ENCODE measurements around the gene RPA1.

- TF ChIP-seq, protein P1, sequence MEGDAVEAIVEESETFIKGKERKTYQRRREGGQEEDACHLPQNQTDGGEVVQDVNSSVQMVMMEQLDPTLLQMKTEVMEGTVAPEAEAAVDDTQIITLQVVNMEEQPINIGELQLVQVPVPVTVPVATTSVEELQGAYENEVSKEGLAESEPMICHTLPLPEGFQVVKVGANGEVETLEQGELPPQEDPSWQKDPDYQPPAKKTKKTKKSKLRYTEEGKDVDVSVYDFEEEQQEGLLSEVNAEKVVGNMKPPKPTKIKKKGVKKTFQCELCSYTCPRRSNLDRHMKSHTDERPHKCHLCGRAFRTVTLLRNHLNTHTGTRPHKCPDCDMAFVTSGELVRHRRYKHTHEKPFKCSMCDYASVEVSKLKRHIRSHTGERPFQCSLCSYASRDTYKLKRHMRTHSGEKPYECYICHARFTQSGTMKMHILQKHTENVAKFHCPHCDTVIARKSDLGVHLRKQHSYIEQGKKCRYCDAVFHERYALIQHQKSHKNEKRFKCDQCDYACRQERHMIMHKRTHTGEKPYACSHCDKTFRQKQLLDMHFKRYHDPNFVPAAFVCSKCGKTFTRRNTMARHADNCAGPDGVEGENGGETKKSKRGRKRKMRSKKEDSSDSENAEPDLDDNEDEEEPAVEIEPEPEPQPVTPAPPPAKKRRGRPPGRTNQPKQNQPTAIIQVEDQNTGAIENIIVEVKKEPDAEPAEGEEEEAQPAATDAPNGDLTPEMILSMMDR (IDR thresholded peaks at IDR 0.05), result no peak
- TF ChIP-seq POLR2A (IDR thresholded peaks at IDR 0.05), result no peak
- no peak for TF ChIP-seq EP300 (IDR thresholded peaks at IDR 0.05)
Measured at GRCh38 chr17:1883536-1883935, 53.7 kb downstream of the RPA1 start.
